Measurements from ENCODE around the gene APLP2. TPM values are rescaled to one million over a fixed set of nuclear protein-coding genes. Genes with fewer than 3 reads are reported as not detected.
"Not testable (repeated sequence)": the region's sequence is repeated elsewhere in the genome, so short reads cannot be mapped to it uniquely, and the experiment has no call there.

APLP2 gene
- total RNA-seq, 2 experiments from 2014 or later, result 26.1 to 31.5 TPM

DNA sequence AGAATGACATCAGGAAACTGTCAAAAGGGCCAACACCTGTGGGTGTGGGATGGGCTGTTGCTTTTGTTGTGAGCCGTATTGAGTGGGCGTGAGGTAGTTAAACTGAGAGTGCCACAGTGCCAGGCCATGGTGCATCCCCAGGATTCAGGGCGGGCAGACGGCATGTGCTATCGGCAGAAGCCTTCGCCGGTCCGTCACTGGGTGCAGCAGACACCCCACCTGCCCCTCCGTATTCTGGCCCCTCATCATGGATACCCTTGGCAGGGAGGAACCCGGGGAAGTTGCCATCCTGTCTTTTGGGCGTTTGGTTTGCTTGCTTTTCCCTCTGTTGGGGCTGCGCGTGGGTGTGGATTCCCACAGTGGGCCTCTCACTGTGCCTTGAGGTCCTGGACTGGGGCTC, 117.4 kb downstream of the APLP2 start:
- H3K36me3 Mint-ChIP-seq, result no peaks in the 10 kb centered on the region
- ATAC-seq (ENCODE audit: low read depth) (no peak), DNase-seq (no peak)
- H3K4me1 Mint-ChIP-seq, result no peaks in the 10 kb centered on the region
- no peak overlapping the region for H3K4me3 Mint-ChIP-seq
- no peaks in the 10 kb centered on the region for H3K9me3 Mint-ChIP-seq
- POLR2A ChIA-PET, result no interaction called here
- H3K27me3 Mint-ChIP-seq, result peaks cover 15% of the 10 kb centered on the region
- no peak overlapping the region for H3K27ac Mint-ChIP-seq

DNA sequence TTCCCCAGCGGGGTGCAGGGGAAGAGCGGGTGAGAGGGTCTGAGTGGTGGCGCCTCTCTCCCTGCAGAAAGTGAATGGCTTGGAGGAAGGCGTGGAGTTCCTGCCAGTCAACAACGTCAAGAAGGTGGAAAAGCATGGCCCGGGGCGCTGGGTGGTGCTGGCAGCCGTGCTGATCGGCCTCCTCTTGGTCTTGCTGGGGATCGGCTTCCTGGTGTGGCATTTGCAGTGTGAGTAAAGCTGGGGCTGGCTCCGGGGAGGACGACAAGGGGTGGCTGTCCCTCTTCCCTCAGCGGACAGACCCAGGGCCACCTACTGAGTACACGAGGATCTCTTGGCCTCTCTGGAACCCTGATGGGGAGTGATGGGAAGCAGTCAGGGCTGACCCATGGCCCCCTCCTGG, 118.4 kb downstream of the APLP2 start:
- ATAC-seq (ENCODE audit: low read depth), result no peak
- Mint-ChIP-seq H3K9me3 (no peaks in the 10 kb centered on the region), H3K36me3 (no peaks in the 10 kb centered on the region), H3K27me3 (peaks cover 13% of the 10 kb centered on the region), H3K4me1 (no peaks in the 10 kb centered on the region), H3K4me3 (no peak overlapping the region), H3K27ac (no peak overlapping the region)
- DNase-seq, result no peak
- POLR2A ChIA-PET, result no interaction called here

DNA sequence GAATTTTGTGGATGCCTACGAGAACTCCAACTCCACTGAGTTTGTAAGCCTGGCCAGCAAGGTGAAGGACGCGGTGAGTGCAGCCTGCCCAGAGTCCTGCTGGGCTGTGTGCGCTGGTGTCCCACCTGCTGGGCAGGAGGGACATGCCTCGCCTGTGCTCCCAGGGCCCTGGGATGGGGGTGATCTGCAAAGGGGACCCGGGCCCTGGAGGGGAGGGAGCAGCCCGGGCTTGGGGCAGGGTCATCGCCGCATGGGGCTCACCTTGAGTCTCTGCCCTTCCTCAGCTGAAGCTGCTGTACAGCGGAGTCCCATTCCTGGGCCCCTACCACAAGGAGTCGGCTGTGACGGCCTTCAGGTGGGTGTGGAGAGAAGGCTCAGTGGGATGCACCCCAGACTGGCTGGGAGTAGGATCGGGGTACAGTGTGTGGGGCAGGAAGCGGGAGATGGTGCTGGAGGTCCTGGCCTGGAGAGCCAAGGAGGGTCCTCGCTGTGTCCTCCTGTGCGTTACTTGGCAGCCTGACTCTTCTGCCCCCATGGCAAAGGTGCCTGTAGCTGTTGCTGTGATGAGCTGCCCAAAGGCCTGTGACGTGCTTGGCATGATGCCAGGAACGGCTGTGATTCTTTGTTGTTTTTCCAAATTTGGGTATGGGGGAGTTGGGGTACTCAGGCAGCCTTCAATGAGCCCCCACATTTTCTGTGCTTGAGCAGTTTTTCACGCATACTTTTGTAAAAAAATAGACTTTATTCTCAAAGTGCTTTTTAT, 119.1 kb downstream of the APLP2 start:
- DNase-seq, result no peak

DNA sequence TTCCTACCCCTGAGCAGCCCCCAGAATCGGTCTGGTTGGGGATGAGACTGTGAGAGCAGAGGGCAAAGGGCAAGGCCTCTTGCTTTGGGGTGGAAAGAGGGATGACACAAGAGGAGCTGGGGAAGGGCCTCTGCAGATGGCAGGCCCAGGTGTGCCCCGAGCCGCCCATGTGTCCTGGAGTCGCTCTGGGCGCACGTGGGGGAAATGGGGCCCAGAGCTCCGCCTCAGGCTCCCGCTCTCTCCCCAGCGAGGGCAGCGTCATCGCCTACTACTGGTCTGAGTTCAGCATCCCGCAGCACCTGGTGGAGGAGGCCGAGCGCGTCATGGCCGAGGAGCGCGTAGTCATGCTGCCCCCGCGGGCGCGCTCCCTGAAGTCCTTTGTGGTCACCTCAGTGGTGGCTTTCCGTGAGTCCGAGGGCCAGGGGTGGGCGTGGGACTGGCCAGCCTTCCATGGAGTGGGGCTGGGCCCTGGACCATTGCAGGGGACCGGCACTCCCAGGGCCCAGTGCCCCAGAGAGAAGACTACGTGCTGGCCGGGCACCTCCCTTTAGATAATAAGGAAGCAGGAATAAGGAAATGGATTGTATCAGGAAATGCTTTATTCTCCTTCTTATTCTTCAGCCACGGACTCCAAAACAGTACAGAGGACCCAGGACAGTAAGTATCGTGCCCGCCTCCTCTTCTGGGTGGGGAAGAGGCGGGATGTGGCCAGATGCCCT, 120.0 kb downstream of the APLP2 start:
- POLR2A ChIA-PET, result no interaction called here
- Mint-ChIP-seq H3K36me3 (no peaks in the 10 kb centered on the region), H3K4me1 (no peaks in the 10 kb centered on the region), H3K4me3 (no peak overlapping the region), H3K27me3 (peaks cover 6% of the 10 kb centered on the region), H3K9me3 (no peaks in the 10 kb centered on the region), H3K27ac (no peak overlapping the region)
- DNase-seq (no peak), ATAC-seq (ENCODE audit: low read depth) (no peak)

More for the DNA sequence above, 119.1 kb downstream of the APLP2 start:
- POLR2A ChIA-PET, result no interaction called here
- no peak overlapping the region for H3K27ac Mint-ChIP-seq
- H3K4me1 Mint-ChIP-seq, result no peaks in the 10 kb centered on the region
- peaks cover 11% of the 10 kb centered on the region for H3K27me3 Mint-ChIP-seq
- H3K9me3 Mint-ChIP-seq, result no peaks in the 10 kb centered on the region
- ATAC-seq (ENCODE audit: low read depth), result no peak
- H3K36me3 Mint-ChIP-seq, result no peaks in the 10 kb centered on the region
- H3K4me3 Mint-ChIP-seq, result no peak overlapping the region

DNA sequence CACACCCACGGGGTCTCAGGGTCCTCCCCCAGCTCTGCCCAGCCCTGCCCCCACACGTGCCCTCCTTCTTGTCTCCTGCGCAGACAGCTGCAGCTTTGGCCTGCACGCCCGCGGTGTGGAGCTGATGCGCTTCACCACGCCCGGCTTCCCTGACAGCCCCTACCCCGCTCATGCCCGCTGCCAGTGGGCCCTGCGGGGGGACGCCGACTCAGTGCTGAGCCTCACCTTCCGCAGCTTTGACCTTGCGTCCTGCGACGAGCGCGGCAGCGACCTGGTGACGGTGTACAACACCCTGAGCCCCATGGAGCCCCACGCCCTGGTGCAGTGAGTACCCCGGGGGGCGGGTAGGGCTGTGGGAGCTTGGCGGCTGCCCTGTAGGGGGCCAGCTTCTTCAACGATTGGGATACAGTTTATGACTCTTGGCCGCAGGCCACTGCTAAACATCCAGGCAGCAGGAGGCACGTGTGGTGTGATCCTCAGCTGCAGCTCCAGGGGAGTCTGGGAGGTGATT, 120.7 kb downstream of the APLP2 start:
- H3K27me3 Mint-ChIP-seq, result peaks cover 2% of the 10 kb centered on the region
- POLR2A ChIA-PET, result no interaction called here
- no peak for ATAC-seq (ENCODE audit: low read depth)
- no peak overlapping the region for H3K27ac Mint-ChIP-seq
- no peaks in the 10 kb centered on the region for H3K36me3 Mint-ChIP-seq
- no peak for DNase-seq
- no peak overlapping the region for H3K4me3 Mint-ChIP-seq
- H3K9me3 Mint-ChIP-seq, result no peaks in the 10 kb centered on the region
- H3K4me1 Mint-ChIP-seq, result no peaks in the 10 kb centered on the region

DNA sequence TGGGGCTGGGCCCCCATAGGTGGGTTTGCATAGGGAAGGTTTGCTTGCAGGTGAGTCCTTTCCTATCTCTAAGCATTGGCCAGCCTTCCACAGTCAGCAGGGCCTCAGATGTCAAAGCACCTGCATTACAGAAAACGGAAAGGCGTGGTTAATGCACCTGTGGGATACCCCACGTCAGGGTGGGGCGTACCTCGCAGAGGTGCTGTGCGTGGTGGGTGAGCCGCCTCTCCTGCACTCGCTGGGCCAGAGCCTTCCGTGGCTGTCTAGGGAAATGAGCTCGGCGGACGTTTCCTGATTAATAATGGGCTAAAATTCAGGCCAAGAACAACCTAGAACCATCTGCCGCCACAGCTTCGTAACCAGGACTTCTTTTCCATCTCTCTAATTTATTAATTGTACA, 122.2 kb downstream of the APLP2 start:
- Mint-ChIP-seq H3K36me3 (no peaks in the 10 kb centered on the region), H3K27ac (no peak overlapping the region), H3K9me3 (no peaks in the 10 kb centered on the region), H3K4me1 (no peaks in the 10 kb centered on the region), H3K27me3 (peaks cover 2% of the 10 kb centered on the region), H3K4me3 (no peak overlapping the region)
- no peak for DNase-seq
- ATAC-seq (ENCODE audit: low read depth), result no peak
- POLR2A ChIA-PET, result no interaction called here

DNA sequence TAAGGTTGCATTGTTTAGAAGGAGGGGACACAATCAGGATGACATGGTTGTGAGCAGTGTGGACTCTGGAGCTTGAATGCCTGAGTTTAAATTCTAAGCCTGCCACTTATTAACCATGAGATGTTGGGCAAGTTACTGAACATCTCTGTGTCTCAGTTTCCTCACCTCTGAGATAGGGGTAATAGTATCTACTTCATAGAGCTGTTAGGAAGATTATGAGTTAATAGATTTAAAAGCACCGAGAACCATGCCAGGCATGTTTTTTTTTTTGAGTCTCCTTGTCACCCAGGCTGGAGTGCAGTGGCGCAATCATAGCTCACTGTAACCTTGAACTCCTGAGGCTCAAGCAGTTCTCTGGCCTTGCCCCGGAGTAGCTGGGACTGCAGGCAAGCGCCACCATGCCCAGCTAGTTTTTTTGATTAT, 123.2 kb downstream of the APLP2 start:
- no peak overlapping the region for H3K4me3 Mint-ChIP-seq
- H3K27me3 Mint-ChIP-seq, result peaks cover 2% of the 10 kb centered on the region
- H3K36me3 Mint-ChIP-seq, result no peaks in the 10 kb centered on the region
- ATAC-seq (ENCODE audit: low read depth) (no peak), DNase-seq (no peak)
- no peak overlapping the region for H3K27ac Mint-ChIP-seq
- no peaks in the 10 kb centered on the region for H3K9me3 Mint-ChIP-seq
- H3K4me1 Mint-ChIP-seq, result no peaks in the 10 kb centered on the region
- POLR2A ChIA-PET, result no interaction called here

DNA sequence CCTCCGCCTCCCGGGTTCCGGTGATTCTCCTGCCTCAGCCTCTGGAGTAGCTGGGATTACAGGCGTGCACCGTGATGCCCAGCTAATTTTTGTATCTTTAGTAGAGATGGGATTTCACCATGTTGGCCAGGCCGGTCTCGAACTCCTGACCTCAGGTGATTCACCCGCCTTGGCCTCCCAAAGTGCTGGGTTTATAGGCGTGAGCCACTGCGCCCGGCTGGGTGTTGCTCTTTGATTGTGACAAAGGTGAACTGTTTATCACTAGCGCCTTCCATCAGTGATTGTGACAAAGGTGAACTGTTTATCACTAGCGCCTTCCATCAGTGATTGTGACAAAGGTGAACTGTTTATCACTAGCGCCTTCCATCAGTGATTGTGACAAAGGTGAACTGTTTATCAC, 123.9 kb downstream of the APLP2 start:
- H3K4me1 Mint-ChIP-seq; H3K4me3 Mint-ChIP-seq; H3K27me3 Mint-ChIP-seq; H3K36me3 Mint-ChIP-seq; ATAC-seq (ENCODE audit: low read depth); H3K27ac Mint-ChIP-seq; H3K9me3 Mint-ChIP-seq; DNase-seq: not testable (repeated sequence)
- POLR2A ChIA-PET, result interaction anchor here (1.0 kb wide), 1 partner anchor 17 kb away, joined by 3 read pairs; no protein-coding TSS in a partner anchor

Other genes starting within 250 kb of the APLP2 start
- 10 to 100 TPM; 40.4 to 49.0 TPM for gene NFRKB, start 174.3 kb upstream of the APLP2 start, total RNA-seq
- gene PRDM10, start 67.1 kb upstream of the APLP2 start, total RNA-seq, result 10 to 100 TPM; 14.5 to 17.6 TPM
- gene ST14, start 89.9 kb downstream of the APLP2 start, total RNA-seq, result under 1 TPM; 0.51 to 0.67 TPM
- 10 to 100 TPM; 53.9 to 60.7 TPM for gene ZBTB44, start 245.0 kb downstream of the APLP2 start, total RNA-seq